DMS114 treated with DMSO at 0.1 percent for 48 hours (cell line): ENCODE data around the gene TMEM63C.

ENCODE experiments used
- DNase-seq: peaks from one replicate; lab custom pipeline; 2025; ENCODE audit not compliant: unreplicated experiment; lab: John Stamatoyannopoulos, UW

Gene TMEM63C

GRCh38 chr14:77181603-77182437 lies at the start of gene TMEM63C:
Gene TMEM63C (plus strand): TSS chr14:77181798. CDS start chr14:77218814, 37,016 bp downstream.
- DNase-seq = peak; percentile 67

DNA sequence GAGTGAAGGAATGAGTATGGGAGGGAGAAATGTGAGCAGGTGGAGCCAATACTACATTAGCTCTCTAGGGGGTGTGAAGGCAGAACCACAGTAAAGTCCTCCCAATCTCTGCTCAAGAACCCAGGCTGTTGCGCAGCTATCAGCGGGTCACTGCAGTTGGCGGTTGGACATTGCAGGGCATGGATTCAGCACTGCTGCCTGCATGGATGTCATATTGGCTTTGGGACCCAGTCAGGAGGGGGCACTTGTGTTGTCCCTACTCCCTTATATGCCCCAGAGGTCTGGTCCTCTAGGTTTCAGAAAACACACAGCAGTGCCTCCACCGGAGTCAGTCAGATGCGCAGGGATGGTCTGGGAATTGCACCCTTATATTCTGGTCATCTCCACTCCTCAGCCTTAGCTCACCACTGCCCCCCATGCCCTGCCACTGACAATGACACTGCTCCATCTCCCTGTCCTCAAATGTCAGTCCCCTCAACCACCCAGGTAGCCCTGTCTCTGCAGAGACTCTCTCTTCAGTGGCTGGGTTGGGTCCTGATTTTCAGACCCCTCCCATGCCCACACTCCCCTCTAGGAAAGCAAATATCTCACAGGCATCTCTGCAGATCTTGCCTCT lies 49.6 kb upstream of the TMEM63C start:
- no peak for DNase-seq

- DNase-seq = no peak
These were observed 47.8 kb upstream of the TMEM63C start for GRCh38 chr14:77133720-77134338.

- no peak for DNase-seq
These were observed 42.6 kb upstream of the TMEM63C start for GRCh38 chr14:77139022-77139421.

- peak; percentile 14 for DNase-seq
These were observed 41.8 kb upstream of the TMEM63C start for GRCh38 chr14:77139540-77140358.

GRCh38 chr14:77140359-77141213 lies 41.0 kb upstream of the TMEM63C start:
- DNase-seq = no peak

DNA sequence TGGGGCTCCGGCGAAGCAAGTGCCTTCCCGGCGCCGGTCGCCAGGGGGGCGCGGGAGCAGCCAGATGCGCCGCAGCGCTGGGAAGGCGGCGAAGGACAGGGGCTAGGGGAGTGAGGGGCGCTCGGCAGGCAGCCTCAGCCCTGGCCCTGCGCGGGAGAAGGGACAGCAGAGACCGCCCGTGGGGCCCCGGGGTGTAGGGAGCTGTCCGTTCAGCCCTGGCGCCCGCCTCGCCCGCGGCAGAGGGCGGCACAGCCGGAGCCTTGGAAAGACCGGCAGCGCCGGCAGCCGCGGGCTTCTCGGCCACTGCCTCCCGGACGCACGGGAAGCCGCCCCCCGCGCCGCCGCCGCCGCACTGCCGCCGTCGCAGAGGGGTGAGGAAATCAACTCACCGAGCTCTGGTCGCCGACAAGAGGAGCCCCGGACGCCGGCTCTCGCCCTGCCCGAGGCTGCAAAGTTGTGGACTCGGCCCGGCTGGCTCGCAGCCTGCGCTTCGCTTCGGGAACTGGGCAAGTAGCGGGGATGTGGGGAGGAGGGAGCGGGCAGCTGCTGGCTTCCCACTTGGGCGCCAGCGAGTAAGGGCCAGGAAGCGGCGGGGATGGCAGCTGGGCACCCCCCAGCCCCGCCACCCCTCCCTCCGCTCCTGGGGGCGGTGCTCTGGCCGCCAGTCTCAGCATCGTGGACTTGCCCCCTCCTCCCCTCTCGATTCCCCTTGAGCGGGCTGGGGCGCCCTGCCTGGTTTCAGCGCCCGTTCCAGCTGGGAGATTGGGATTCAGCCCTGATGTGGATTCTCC lies 40.2 kb upstream of the TMEM63C start, which contains the start of gene ZDHHC22:
Gene ZDHHC22 (minus strand): TSS at position 578 of the 791 bp plus-strand sequence. CDS start 2,053 bp downstream, outside the sequence.
- DNase-seq = peak; percentile 36

- no peak for DNase-seq
These were observed 39.4 kb upstream of the TMEM63C start for GRCh38 chr14:77142005-77142800.

DNA sequence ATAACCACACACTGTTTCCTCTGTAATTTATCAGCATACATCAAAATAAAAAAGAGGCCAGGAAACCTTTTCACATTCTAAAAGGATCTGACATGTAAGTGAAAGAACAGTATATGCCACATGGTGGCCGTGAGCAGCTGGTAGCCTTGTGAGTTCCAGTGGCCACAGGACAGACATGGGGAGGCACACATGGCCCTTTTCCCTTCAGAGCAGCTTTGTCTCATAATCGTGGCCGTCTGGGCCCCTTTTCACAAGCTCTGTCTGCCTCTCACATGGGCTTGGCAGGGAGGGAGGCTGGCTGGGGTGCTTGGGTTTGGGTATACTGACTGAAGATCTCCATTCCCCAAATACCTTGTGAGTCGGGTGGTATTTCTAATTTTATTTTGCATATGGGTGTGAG lies 38.5 kb upstream of the TMEM63C start:
- no peak for DNase-seq

DNA sequence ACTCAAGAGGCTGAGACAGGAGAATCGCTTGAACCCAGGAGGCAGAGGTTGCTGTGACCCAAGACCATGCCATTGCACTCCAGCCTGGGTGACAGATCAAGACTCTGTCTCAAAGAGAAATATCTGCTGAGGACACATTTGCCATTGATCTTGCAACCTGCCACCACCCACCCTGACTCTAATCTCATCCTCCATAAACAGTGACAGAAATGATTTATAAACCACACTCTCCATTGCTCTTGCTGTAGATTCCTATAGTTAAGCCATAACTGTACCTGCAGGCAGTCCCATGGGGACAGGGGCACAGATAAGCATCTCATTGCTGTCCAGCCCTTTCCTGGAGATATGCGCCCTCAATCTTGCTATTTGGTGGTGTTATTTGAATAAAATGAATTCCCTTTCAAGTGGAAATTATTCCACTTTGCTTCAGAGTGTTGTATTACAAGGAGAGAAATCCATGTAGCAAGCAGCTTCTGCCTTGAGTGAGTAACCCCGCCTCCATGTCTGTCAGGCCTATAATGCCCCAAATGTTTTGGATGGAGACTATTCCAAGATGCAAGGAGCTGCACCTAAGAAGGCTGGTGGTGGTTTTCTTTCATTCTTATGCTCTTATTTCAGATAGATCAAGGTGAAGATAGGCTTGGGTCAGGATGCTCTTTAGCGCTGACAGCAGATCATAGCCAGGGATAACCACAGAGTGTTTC lies 37.0 kb upstream of the TMEM63C start:
- no peak for DNase-seq

DNA sequence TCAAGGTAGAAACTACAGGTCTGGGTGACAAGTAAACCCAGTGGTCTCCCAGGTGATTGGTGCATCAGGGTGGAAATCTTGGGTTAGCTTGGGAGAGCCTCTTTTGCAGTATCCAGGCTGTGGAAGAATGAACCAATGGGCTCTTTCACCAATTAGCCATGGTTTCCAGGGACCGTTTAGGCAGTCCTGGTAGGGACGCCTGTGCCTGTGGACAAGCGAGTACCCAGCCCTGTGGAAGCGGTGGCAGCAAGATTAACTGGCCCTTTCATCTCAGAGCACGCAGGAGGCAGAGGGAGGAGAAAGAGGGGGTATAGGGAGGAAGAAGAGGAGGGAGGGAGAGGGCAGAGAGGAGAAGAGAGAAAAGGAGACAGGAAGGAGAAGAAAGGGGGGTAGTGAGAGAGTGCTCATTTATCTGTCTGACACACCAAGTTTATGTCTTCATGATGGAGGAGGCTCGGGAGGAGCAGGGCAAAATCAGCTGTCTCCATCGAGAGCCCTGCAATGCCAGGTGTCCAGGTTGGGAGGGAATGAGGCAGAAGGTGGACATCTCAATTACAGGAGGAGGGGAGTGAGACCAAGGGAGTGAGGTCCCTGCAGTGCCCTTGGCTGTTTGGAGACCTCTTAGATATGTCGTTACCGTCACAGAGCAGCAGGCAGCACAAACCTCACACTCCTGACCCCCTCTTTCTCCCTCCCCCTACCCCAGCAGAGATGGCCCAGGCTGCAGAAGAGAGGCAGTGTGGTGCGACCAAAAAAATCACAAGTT lies 35.4 kb upstream of the TMEM63C start:
- no peak for DNase-seq

GRCh38 chr14:77148510-77149231 lies 32.9 kb upstream of the TMEM63C start:
- no peak for DNase-seq

GRCh38 chr14:77151245-77151644 lies 30.4 kb upstream of the TMEM63C start:
- DNase-seq = no peak

DNA sequence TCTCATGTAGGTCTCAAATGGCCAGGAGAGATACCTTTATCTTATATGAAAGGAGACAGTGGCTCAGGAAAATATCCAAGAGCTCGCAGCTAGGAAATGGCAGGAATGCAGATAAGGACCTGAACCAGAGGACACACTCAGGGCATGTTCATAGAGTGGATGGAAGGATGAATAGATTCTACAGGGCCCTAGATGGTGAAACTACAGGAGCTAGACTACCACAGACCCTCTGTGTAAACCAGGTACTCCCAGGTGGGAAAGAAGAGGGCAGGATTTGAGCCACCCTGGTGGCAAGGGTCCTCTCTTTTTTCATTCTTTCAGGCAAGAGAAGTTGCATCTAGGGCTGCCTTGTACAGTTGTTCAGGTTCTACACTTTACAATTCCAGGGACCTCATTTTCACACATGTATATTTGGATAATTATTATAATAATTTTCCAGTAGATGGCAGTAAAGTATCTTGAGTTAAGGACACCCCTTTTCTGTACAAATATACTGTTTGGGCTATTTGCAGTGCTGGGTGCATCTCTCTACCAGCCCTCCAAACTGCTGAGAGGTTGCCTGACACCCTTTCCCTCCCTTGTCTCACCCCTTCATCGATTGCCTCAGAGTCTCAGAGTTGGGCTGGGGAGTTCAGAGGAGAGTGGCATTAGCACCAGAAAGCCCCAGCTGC lies 29.5 kb upstream of the TMEM63C start:
- DNase-seq = peak; percentile 50

DNA sequence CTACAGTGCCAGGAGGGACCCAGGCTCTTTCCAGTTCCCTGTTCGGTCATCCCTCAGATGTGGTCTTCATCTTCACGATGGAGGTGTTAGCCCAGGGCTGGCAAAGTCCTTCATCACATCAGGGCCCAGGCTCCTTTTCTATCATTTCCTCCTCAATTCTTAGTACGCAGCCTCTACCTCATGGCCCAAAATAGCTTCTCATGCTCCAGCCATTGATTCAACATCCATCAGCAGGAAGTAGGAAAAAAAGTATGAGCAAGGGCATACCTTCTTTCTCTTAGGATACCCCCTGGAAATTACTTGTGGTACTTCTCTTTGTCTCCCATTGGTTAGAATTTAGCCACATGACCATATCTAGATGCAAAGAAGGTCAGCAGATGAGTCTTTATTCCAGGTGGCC lies 27.8 kb upstream of the TMEM63C start:
- no peak for DNase-seq

GRCh38 chr14:77154421-77154820 lies 27.2 kb upstream of the TMEM63C start:
- no peak for DNase-seq
